HTR-8/SVneo (cell line): ENCODE results near the gene PLXND1.
"Not testable (repeated sequence)": the region's sequence is repeated elsewhere in the genome, so short reads cannot be mapped to it uniquely, and the experiment has no call there.

Experiments used
- DNase-seq: peaks from one replicate; pipeline ENCODE4 v3.0.0; 2011; ENCODE audit warnings: low spot score, mixed read lengths; ENCODE audit not compliant: insufficient read length
- FAIRE-seq: peaks from 2 replicates; lab custom pipeline; 2011; peaks lifted over from hg19 to GRCh38; lab: Jason Lieb, UNC

Gene PLXND1

GRCh38 chr3:129519449-129519848 is 87.0 kb downstream of the PLXND1 start:
- DNase-seq: no peak
- no peak for FAIRE-seq

- no peak for FAIRE-seq
- no peak for DNase-seq
Observed at GRCh38 chr3:129518581-129518980, 87.9 kb downstream of the PLXND1 start.

DNA sequence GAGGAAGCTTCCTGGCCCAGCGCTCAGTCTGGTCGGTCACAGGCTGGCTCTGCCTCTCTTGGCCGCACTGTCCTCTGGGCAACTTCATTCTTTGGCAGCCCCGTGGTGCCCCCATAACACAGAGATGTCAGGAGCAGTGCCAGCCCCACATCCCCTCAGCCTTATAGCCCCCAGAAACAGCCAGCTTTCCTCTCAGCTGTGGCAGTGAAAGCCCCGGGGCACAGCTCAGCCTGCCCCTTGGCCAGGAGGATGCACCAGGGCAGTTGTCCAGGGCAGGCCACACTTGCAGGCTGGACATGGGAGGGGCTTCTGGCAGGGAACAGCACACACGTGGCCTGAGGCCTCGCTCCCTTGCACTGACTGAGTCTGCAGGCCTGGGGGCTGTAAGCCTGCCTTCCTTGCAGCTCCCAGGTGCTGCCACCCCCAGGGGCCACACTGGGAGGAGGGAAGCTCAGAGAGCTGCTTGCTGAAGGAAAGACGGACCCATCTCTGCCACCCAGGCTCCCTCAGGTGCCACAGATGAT is 88.4 kb downstream of the PLXND1 start:
- DNase-seq (no peak), FAIRE-seq (no peak)

GRCh38 chr3:129517516-129517915 is 89.0 kb downstream of the PLXND1 start:
- FAIRE-seq: no peak

GRCh38 chr3:129515821-129516432 is 90.5 kb downstream of the PLXND1 start:
- DNase-seq, FAIRE-seq: not testable (repeated sequence)

More at GRCh38 chr3:129517516-129517915, 89.0 kb downstream of the PLXND1 start:
- no peak for DNase-seq

DNA sequence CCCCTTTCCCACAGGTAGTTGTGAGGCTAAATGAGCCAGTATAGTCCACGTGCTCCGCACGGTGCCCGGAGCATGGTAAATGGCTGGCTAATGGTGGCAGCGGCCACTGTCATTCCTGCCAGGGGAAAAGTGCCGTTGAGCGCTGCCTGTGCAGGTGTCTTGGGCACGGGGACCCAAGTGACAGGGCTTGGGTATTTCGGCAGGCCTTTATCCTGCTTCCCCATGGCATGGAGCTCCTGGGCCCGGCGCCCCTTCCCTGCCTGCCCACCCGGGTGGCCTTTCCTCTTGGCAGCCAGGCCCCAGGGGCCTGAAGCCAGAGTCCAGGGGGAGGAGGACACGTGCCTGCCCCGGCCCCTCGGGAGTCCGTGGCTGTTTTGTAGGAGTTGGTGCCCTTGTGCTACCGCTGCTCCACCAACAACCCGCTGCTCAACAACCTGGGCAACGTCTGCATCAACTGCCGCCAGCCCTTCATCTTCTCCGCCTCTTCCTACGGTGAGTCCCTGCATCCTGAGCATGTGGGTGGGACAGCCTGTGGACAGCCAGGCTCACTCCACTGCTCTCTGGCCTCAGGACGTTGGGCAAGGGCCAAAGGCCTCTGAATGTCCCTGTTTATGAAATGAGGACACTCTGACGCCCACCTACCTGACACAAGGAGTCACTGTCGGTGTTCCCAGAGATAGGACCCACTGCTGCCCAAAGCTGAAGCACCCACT is 91.2 kb downstream of the PLXND1 start:
- DNase-seq, FAIRE-seq: not testable (repeated sequence)

DNA sequence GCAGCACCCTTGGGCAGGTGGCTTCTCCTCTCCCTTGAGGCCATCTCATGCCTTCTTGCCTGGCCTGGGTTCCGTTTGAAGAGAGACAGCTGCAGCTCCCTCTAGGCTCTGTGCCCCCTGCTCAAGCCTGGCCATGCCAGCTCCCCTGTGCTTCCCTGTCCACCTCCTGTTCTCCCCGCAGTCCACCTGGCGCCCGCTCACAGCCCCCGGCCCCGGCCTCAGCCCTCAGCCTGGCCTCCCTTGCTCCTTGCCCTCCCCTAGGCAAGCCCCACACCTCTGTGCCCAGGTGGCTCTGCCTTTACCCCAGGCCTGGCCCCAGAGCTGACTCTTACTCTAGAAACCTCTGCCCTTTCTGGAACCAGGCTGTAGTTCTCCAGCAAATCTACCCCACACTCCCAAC is 91.9 kb downstream of the PLXND1 start:
- no peak for FAIRE-seq

DNA sequence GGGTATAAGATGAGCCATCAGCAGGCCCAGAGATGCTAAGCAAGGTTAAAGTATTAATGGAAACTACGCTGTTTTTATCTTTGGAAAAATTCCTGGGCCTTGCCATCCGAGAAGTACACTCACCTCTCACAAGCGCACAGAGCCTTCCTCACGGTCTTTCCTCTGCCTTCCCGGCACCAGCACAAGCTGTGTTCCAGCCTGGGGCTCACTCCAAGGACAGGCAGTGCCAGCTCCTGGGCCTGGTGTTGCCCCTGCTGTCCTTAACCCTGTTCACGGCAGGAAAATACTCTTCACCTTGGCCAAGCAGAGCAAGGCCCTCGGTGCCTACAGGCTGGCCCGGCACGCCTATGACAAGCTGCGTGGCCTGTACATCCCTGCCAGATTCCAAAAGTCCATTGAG is 92.4 kb downstream of the PLXND1 start:
- DNase-seq (no peak), FAIRE-seq (no peak)

More for the DNA sequence above, 91.9 kb downstream of the PLXND1 start:
- DNase-seq: no peak

DNA sequence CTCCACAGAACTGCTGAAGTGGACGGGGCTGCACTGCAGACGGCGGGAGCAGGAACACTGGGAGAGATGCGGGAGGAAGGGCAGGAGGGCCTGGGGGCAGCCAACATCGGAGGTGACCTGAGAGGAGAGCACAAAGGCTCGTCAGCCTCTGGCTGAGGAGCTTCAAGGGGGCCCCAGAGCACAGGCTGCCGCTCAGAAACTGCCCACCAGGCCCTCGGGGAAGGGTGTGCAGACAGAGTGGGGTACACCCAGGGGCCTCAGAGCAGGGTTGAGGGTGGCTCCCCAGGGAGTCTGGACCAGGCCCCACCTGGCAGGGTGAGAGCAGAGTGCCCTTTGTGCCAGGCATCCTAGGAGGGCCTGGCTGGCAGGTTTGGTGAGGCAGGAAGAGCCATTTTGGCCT is 92.8 kb downstream of the PLXND1 start:
- DNase-seq: no peak
- FAIRE-seq: no peak

- DNase-seq (no peak), FAIRE-seq (no peak)
Observed at GRCh38 chr3:129512595-129512994, 93.9 kb downstream of the PLXND1 start.

GRCh38 chr3:129507181-129507831 is 99.2 kb downstream of the PLXND1 start:
- no peak for DNase-seq

DNA sequence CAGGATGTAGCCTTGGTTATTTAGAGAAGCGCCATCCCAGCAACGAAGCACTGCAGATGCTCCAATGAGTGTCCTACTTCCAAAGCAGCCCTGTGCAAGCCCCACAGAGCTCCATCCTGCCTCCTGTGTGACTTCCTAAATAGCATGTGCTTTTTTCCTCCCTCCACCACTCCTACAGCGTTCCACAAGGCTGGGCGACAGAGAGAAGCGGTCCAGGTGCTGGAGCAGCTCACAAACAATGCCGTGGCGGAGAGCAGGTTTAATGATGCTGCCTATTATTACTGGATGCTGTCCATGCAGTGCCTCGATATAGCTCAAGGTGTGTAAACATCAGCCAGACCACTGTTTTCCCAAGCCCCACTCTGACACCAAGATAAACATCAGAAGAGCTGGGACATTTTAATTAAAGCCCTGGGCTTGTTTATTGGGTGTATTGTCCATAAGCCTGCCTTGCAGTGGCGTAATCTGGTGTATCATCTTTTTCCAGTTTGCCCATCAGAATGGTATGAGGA is 100.2 kb downstream of the PLXND1 start:
- FAIRE-seq: no peak
- no peak for DNase-seq

More at GRCh38 chr3:129507181-129507831, 99.2 kb downstream of the PLXND1 start:
- no peak for FAIRE-seq

DNA sequence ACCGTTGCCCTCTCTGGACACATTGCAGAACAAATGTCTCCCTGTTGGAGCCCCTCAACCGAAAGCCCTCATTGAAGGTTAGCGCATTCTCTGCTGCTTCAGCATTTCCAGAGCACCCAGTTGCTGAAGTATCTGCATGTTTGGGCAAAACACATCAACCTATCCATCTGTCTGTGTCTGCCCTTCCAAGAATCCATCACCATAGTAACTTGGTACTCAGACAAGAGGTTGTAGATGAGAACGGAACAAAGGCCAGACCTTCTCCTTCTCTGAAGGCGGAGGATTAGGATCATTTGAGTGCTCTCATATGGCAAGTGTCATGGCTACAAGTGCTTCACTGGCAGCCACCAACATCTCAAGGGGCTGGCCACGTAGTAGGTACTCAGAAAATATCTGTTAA is 101.1 kb downstream of the PLXND1 start:
- FAIRE-seq (no peak), DNase-seq (no peak)
